Esophagus muscularis mucosa (tissue), 4 donors: Measurements from ENCODE around the gene GGTLC2. TPM values are rescaled to one million over a fixed set of nuclear protein-coding genes. Genes with fewer than 3 reads are reported as not detected.

Source experiments
- DNase-seq: peaks from one replicate; pipeline ENCODE4 v3.0.0-alpha.2; 2017; ENCODE audit errors: extremely low spot score
- H3K27ac ChIP-seq, 4 donors: fragments of 200-600 bp; sonication (generic); replicated peaks in 1 of 4; 1 replicate in 3 of 4; 2 replicates in 1 of 4; pipeline ENCODE4 v1.5.1; 2016 to 2019; ENCODE audit warnings: mild to moderate bottlenecking in 1 of 4
- H3K27me3 ChIP-seq, 4 donors: fragments of 200-600 bp; sonication (generic); one replicate each; pipeline versions ENCODE4 v1.5.1 to v1.6.0; 2016 to 2019
- H3K36me3 ChIP-seq, 4 donors: fragments of 200-600 bp; sonication (generic); one replicate each; pipeline ENCODE4 v1.5.1; 2016 to 2019
- H3K4me1 ChIP-seq, 4 donors: fragments of 200-600 bp; sonication (generic); one replicate each; pipeline ENCODE4 v1.5.1; 2016 to 2019
- H3K4me3 ChIP-seq, 4 donors: fragments of 200-600 bp; sonication (generic); 1 replicate in 2 of 4; 2 replicates in 2 of 4; pipeline ENCODE4 v1.5.1; 2016 to 2019; ENCODE audit warnings: mild to moderate bottlenecking in 4 of 4, moderate library complexity in 1 of 4
- H3K9me3 ChIP-seq, 4 donors: fragments of 200-600 bp; sonication (generic); 1 replicate in 3 of 4; 2 replicates in 1 of 4; pipeline ENCODE4 v1.5.1; 2016 to 2019
- CTCF ChIP-seq, 3 experiments: fragments of 200-600 bp in 2 of 3; fragments of 450-650 bp in 1 of 3; sonication (generic) in 2 of 3; IDR thresholded peaks; one replicate each; pipeline ENCODE4 v1.5.1; 2017 to 2019; ENCODE audit warnings: antibody characterized with exemption in 3 of 3, mild to moderate bottlenecking in 2 of 3, moderate library complexity in 1 of 3
- EP300 ChIP-seq: sonication (generic); formaldehyde crosslinking; IDR thresholded peaks from one replicate; pipeline ENCODE4 v1.6.1; 2017; ENCODE audit warnings: antibody characterized with exemption
- POLR2A ChIP-seq: fragments of 450-650 bp; IDR thresholded peaks from one replicate; pipeline ENCODE4 v1.6.1; 2017; ENCODE audit warnings: antibody characterized with exemption, moderate library complexity, mild to moderate bottlenecking, low read depth
- POLR2AphosphoS5 ChIP-seq, 2 donors: sonication (generic); formaldehyde crosslinking; IDR thresholded peaks; one replicate each; pipeline ENCODE4 v1.6.1; 2017; ENCODE audit warnings: antibody characterized with exemption in 2 of 2
- WGBS: methylation state at CpG from one replicate; pipeline ENCODE4 v1.1.5; 2018; 5-methylcytosine and 5-hydroxymethylcytosine counted together
- intact Hi-C: fragments of 100-400 bp; cut with DNase I; formaldehyde crosslinking; loops from one replicate; pipeline ENCODE4 v1.15.1; 2023
- total RNA-seq, 4 donors: library from RNA; depleted of rRNA; stranded (reverse); fragments of >200 nt; gene quantifications; one replicate each; pipeline versions ENCODE4 v1.1.0 to v1.2.1, GENCODE V29; 2016

GGTLC2 gene
- total RNA-seq, 4 donors from 2014 or later, result not detected

GRCh38 chr22:22667966-22668880 lies 23.8 kb downstream of the GGTLC2 start:
- intact Hi-C loops, result no loop called here
- H3K9me3 ChIP-seq, result peaks cover 0 to 13% (median 4%) of the 10 kb centered on the region in 4 donors
- H3K4me1 ChIP-seq, result no peaks in the 10 kb centered on the region
- H3K36me3 ChIP-seq, result no peaks in the 10 kb centered on the region
- TF ChIP-seq POLR2AphosphoS5 (IDR thresholded peaks at IDR 0.05), result no peak
- no peak for TF ChIP-seq POLR2A
- no peak for TF ChIP-seq EP300
- no peak for TF ChIP-seq CTCF (IDR thresholded peaks at IDR 0.05)
- DNase-seq, result no peak
- H3K4me3 ChIP-seq, result no peak overlapping the region
- peaks cover 0 to 12% (median 0%) of the 10 kb centered on the region in 4 donors for H3K27me3 ChIP-seq
- no peak overlapping the region for H3K27ac ChIP-seq
- WGBS, result 85% methylated on average over 9 of the region's 11 CpGs

- Histone ChIP-seq H3K4me3 (no peak overlapping the region), H3K27ac (no peak overlapping the region), H3K9me3 (peaks cover 0 to 13% (median 4%) of the 10 kb centered on the region in 4 donors), H3K27me3 (peaks cover 0 to 12% (median 0%) of the 10 kb centered on the region in 4 donors), H3K36me3 (no peaks in the 10 kb centered on the region), H3K4me1 (no peaks in the 10 kb centered on the region)
- WGBS, result 85% methylated on average over 2 of the region's 2 CpGs
- intact Hi-C loops, result no loop called here
- TF ChIP-seq POLR2AphosphoS5 (IDR thresholded peaks at IDR 0.05), result no peak
- TF ChIP-seq POLR2A, result no peak
- no peak for TF ChIP-seq CTCF (IDR thresholded peaks at IDR 0.05)
- no peak for TF ChIP-seq EP300
- no peak for DNase-seq
Measured at GRCh38 chr22:22669093-22669492, 24.7 kb downstream of the GGTLC2 start.

GRCh38 chr22:22670076-22670795 lies 25.8 kb downstream of the GGTLC2 start:
- intact Hi-C loops, result no loop called here
- DNase-seq, result no peak
- H3K27me3 ChIP-seq, result peaks cover 0 to 7% (median 0%) of the 10 kb centered on the region in 4 donors
- no peak overlapping the region for H3K27ac ChIP-seq
- peaks cover 0 to 13% (median 4%) of the 10 kb centered on the region in 4 donors for H3K9me3 ChIP-seq
- H3K4me1 ChIP-seq, result no peaks in the 10 kb centered on the region
- WGBS, result 87% methylated on average over 4 of the region's 4 CpGs
- TF ChIP-seq EP300 (no peak), CTCF (IDR thresholded peaks at IDR 0.05) (no peak), POLR2AphosphoS5 (IDR thresholded peaks at IDR 0.05) (no peak), POLR2A (no peak)
- H3K4me3 ChIP-seq, result no peak overlapping the region
- no peaks in the 10 kb centered on the region for H3K36me3 ChIP-seq

GRCh38 chr22:22671506-22671905 lies 27.1 kb downstream of the GGTLC2 start:
- intact Hi-C loops, result no loop called here
- no peak for DNase-seq
- 97% methylated on average over 1 of the region's 1 CpG for WGBS
- Histone ChIP-seq H3K4me3 (no peak overlapping the region), H3K27ac (no peak overlapping the region), H3K36me3 (no peaks in the 10 kb centered on the region), H3K4me1 (no peaks in the 10 kb centered on the region), H3K27me3 (peaks cover 0 to 3% (median 0%) of the 10 kb centered on the region in 4 donors), H3K9me3 (peaks cover 0 to 13% (median 4%) of the 10 kb centered on the region in 4 donors)
- TF ChIP-seq EP300 (no peak), CTCF (IDR thresholded peaks at IDR 0.05) (no peak), POLR2A (no peak), POLR2AphosphoS5 (IDR thresholded peaks at IDR 0.05) (no peak)
